ENCODE measurements around the gene OPTC.

The OPTC gene

GRCh38 chr1:203524152-203524551, 30.2 kb downstream of the OPTC start:
- CTCF ChIA-PET, result no interaction called here

DNA sequence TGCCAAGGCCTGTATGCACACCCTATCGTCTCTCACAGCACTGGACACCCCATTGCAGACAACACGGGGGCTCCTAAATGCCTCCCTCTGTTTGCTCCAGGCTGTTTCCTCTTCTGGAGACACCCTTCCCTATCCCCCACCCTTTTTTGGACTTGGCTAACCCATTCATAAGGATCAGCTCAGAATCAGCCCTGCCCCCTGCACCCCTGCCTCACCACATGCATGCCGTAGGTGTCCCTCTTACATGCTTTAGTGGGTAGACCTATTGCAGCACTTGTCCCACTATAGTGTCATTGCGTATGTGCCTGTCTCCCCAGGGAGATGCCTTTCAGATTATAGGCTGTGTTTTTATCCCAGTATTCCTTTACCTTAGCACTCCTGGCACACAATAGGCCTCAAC, 30.9 kb downstream of the OPTC start:
- DNase-seq (ENCODE audit: extremely low spot score), result no peak
- POLR2A ChIA-PET, result no interaction called here
- TF ChIP-seq, protein P1, sequence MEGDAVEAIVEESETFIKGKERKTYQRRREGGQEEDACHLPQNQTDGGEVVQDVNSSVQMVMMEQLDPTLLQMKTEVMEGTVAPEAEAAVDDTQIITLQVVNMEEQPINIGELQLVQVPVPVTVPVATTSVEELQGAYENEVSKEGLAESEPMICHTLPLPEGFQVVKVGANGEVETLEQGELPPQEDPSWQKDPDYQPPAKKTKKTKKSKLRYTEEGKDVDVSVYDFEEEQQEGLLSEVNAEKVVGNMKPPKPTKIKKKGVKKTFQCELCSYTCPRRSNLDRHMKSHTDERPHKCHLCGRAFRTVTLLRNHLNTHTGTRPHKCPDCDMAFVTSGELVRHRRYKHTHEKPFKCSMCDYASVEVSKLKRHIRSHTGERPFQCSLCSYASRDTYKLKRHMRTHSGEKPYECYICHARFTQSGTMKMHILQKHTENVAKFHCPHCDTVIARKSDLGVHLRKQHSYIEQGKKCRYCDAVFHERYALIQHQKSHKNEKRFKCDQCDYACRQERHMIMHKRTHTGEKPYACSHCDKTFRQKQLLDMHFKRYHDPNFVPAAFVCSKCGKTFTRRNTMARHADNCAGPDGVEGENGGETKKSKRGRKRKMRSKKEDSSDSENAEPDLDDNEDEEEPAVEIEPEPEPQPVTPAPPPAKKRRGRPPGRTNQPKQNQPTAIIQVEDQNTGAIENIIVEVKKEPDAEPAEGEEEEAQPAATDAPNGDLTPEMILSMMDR (IDR thresholded peaks at IDR 0.05; ENCODE audit: control extremely low read depth, extremely low read depth, low read depth, missing control alignments), result no peak
- CTCF ChIA-PET, result no interaction called here

More at GRCh38 chr1:203524152-203524551, 30.2 kb downstream of the OPTC start:
- POLR2A ChIA-PET, result no interaction called here
- DNase-seq (ENCODE audit: extremely low spot score), result no peak
- TF ChIP-seq, protein P1 (IDR thresholded peaks at IDR 0.05; ENCODE audit: control extremely low read depth, extremely low read depth, low read depth, missing control alignments), result no peak

DNA sequence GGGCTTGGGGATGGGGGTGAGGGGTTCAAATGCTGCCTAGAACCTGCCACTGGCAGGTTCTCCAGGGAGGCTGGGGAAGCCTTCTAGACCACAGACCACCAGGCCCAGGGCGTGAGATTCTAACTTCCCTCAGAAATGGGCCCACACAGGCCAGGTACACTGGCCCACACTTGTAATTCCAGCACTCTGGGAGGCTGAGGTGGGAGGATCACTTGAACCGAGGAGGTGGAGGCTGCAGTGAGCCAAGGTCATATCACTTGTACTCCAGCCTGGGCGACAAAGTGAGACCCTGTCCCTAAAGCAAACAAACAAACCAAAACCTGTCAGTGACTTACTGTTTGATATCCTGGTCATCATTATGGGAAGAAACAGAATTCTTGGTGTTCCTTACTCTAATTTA, 31.7 kb downstream of the OPTC start:
- TF ChIP-seq, protein P1 (IDR thresholded peaks at IDR 0.05; ENCODE audit: control extremely low read depth, extremely low read depth, low read depth, missing control alignments), result no peak
- ChIA-PET CTCF (no interaction called here), POLR2A (no interaction called here)
- no peak for DNase-seq (ENCODE audit: extremely low spot score)

DNA sequence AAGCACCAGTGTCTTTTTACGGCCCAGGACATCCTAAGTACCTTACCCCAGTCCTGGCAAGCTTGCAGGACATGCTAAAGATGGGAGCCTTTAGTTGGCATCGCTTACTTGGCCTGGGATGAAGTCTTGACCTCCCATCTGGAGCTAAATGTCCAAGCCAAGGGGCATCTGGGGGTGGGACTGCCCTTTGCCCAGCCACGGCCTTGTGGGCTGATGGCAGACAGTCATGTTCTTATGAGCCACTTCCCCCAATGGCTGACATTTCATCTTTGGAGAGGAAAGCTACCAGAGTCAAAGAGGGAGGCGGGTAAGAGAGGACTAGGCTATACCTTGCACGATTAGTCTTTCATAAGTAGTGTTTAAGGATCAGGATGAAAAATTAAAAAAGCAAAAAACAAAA, 32.2 kb downstream of the OPTC start:
- ChIA-PET CTCF (interaction anchor here (1.2 kb wide), 1 partner anchor 176 kb away, joined by 3 read pairs; no protein-coding TSS in a partner anchor), POLR2A (no interaction called here)
- TF ChIP-seq, protein P1 (IDR thresholded peaks at IDR 0.05; ENCODE audit: control extremely low read depth, extremely low read depth, low read depth, missing control alignments), result no peak
- no peak for DNase-seq (ENCODE audit: extremely low spot score)

GRCh38 chr1:203526572-203526971, 32.6 kb downstream of the OPTC start:
- no peak for DNase-seq (ENCODE audit: extremely low spot score)
- POLR2A ChIA-PET, result no interaction called here

GRCh38 chr1:203527013-203527412, 33.1 kb downstream of the OPTC start:
- ChIA-PET POLR2A (no interaction called here), CTCF (interaction anchor here (1.1 to 1.2 kb wide), 2 partner anchors 171 to 176 kb away, joined by 3 read pairs; no protein-coding TSS in a partner anchor)
- no peak for DNase-seq (ENCODE audit: extremely low spot score)
- TF ChIP-seq, protein P1 (IDR thresholded peaks at IDR 0.05; ENCODE audit: control extremely low read depth, extremely low read depth, low read depth, missing control alignments), result no peak

More at GRCh38 chr1:203526572-203526971, 32.6 kb downstream of the OPTC start:
- CTCF ChIA-PET, result interaction anchor here (1.2 kb wide), 1 partner anchor 176 kb away, joined by 3 read pairs; no protein-coding TSS in a partner anchor
- TF ChIP-seq, protein P1 (IDR thresholded peaks at IDR 0.05; ENCODE audit: control extremely low read depth, extremely low read depth, low read depth, missing control alignments), result no peak

Data from GM10248 (cell line).